ENCODE results near the gene SSRP1. TPM values are rescaled to one million over a fixed set of nuclear protein-coding genes. Genes with fewer than 3 reads are reported as not detected.

SSRP1 gene
- total and polyA plus RNA-seq, 2 of the 4 experiments (the other 2 are of a cell fraction), result 106 to 146 TPM

DNA sequence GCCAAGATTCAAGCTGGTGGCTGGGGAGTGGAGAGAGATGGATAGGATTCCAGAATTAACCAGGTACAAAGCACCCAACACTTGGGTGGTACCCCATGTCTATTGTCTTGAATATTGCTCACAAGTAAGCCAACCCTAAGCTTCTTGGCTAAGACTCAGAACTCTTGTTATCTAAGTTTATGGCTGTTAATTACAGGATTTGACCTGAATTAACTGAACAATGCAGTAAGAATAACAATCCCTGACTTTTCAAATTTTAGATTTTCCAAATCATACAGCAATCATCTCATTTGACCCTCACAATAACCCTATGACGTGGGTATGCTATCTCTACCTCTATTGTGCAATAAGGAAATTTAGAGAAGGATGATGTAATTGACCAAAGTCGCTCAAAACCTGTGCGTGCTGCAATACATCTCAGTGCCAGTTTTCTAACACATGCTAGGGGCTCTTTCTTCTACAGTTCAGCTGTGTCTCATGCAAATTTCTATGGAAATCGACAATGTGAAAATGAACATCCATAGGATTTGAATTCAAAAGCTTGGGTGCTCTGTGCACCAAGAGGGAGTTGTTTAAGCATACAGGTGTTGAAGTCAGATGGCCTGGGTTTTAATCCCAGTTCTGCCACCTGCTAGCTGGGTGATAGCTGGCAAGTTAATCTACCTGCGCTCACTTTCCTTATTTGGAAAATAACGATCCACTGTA lies 58.6 kb downstream of the SSRP1 start:
- peak overlapping the region; percentile 84; the same call in 1 of the 2 replicates for H3K27ac ChIP-seq (ENCODE audit: insufficient read depth, low read length)
- no peak overlapping the region for H2AK9ac ChIP-seq (replicated peaks; ENCODE audit: low read depth, low read length, poor library complexity)
- DNase-seq (peak; percentile 41), ATAC-seq (ENCODE audit: low read depth) (no peak)
- peak overlapping the region; percentile 33; the same call in 1 of the 2 replicates for H4K5ac ChIP-seq (ENCODE audit: low read depth, low read length)
- intact Hi-C loops (cut with micrococcal nuclease), result loop anchor here (1.0 kb wide), 1 partner anchor 436 kb away; no protein-coding TSS in a partner anchor
- in situ Hi-C loops (cut with MboI; ENCODE audit: low sequenced_read_pairs), result no loop called here
- H2AK5ac ChIP-seq (ENCODE audit: low read depth, low read length), result peak overlapping the region; percentile 65; the same call in 1 of the 2 replicates
- POLR2A ChIA-PET (ENCODE audit: unreplicated experiment), result no interaction called here
- H3K27me3 ChIP-seq (ENCODE audit: control insufficient read depth, insufficient read depth, low read length), result no peaks in the 10 kb centered on the region
- H3K23ac ChIP-seq (ENCODE audit: low read depth, low read length), result peak overlapping the region; percentile 83; the same call in 1 of the 2 replicates
- no peaks in the 10 kb centered on the region for H3K79me1 ChIP-seq (ENCODE audit: low read depth in 1 of 2, low read length in 2 of 2)
- peak overlapping the region; percentile 98 for H2BK120ac ChIP-seq (ENCODE audit: low read depth, low read length)
- CTCF ChIA-PET, result interaction anchor here (0.9 to 2.3 kb wide), 5 partner anchors 9 to 158 kb away, joined by 3 to 15 read pairs (median 5); no protein-coding TSS in a partner anchor
- peak overlapping the region; percentile 98 for H4K91ac ChIP-seq (ENCODE audit: insufficient read depth, low read depth, low read length)
- H3K4me2 ChIP-seq (ENCODE audit: low read depth, low read length), result peak overlapping the region; percentile 86; the same call in 1 of the 2 replicates
- peak overlapping the region; percentile 90 for H2BK20ac ChIP-seq (ENCODE audit: low read depth, low read length)
- BruUV-seq (replicated peaks), result no TSS peak
- H3K9me3 ChIP-seq (ENCODE audit: control insufficient read depth, insufficient read depth, low read length), result peaks cover 5% of the 10 kb centered on the region
- H3K14ac ChIP-seq (replicated peaks; ENCODE audit: low read depth, low read length), result peak overlapping the region; percentile 88; the same call in 1 of the 2 replicates
- peak overlapping the region; percentile 9 for H2AFZ ChIP-seq (replicated peaks; ENCODE audit: low read length, poor library complexity)
- WGBS, 2 experiments (ENCODE audit: extremely low coverage in 2 of 2, insufficient read length in 1 of 2), result no CpG with 5 or more reads among the region's 6 CpGs
- peak overlapping the region; percentile 78 for H3K9ac ChIP-seq (ENCODE audit: low read depth, low read length)
- peaks cover 14% of the 10 kb centered on the region for H3K9me1 ChIP-seq (ENCODE audit: insufficient read depth, low read length)
- no peak overlapping the region for H3K4me3 ChIP-seq (ENCODE audit: insufficient read depth, low read depth, low read length)
- peaks cover 29% of the 10 kb centered on the region for H3K4me1 ChIP-seq (ENCODE audit: control insufficient read depth, insufficient read depth, low read length)
- H3K4ac ChIP-seq (ENCODE audit: low read depth, low read length), result peak overlapping the region; percentile 97
- TF ChIP-seq, protein P1, sequence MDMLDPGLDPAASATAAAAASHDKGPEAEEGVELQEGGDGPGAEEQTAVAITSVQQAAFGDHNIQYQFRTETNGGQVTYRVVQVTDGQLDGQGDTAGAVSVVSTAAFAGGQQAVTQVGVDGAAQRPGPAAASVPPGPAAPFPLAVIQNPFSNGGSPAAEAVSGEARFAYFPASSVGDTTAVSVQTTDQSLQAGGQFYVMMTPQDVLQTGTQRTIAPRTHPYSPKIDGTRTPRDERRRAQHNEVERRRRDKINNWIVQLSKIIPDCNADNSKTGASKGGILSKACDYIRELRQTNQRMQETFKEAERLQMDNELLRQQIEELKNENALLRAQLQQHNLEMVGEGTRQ (IDR thresholded peaks at IDR 0.05; ENCODE audit: low read depth, low read length), result no peak
- TF ChIP-seq CEBPB (IDR thresholded peaks at IDR 0.05; ENCODE audit: low read depth, low read length) (peak; percentile 94), BHLHE40 (IDR thresholded peaks at IDR 0.05; ENCODE audit: low read depth, low read length) (no peak), FOS (IDR thresholded peaks at IDR 0.05; ENCODE audit: low read depth, low read length) (no peak)
- H3K56ac ChIP-seq (ENCODE audit: extremely low read depth, insufficient read depth, low read length), result peak overlapping the region; percentile 81; the same call in 1 of the 2 replicates
- no peaks in the 10 kb centered on the region for H3K36me3 ChIP-seq (ENCODE audit: control insufficient read depth, insufficient read depth, low read length)
- peak overlapping the region; percentile 100 for H2BK15ac ChIP-seq (ENCODE audit: low read depth, low read length)
- peak overlapping the region; percentile 85 to 99 for H4K8ac ChIP-seq (ENCODE audit: low read depth in 2 of 2, low read length in 2 of 2)
- H2BK5ac ChIP-seq (ENCODE audit: low read depth, low read length, poor library complexity, severe bottlenecking), result peak overlapping the region; percentile 93
- dilution Hi-C loops (cut with HindIII; ENCODE audit: low sequenced_read_pairs, unreplicated experiment), result no loop called here
- no peaks in the 10 kb centered on the region for H4K20me1 ChIP-seq (ENCODE audit: insufficient read depth, low read length)
- H3K18ac ChIP-seq (ENCODE audit: low read depth, low read length), result peak overlapping the region; percentile 42
